ENCODE measurements around the gene DFFB.

The DFFB gene

DNA sequence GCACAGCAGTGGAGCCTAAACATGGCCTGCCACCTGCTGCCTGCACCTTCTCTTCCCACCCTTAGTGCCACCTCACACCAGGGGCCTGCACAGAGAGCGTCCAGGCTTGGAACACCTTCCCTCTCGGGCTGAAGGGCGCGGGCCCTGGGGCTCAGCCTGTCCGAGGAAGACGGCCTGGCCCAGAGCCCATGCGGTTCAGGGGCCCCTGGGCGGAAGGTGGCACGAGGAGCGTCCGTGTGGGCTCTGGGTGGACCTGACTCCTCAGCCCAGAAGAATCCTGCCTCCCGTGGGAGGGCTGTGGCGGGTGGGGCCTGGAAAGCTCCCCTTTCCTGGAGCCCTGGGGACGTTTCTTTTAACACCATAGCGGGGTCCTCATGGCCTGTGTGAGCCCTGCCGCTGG lies 19.4 kb downstream of the DFFB start:
- FAIRE-seq, result no peak

GRCh38 chr1:3879099-3879498 lies 21.8 kb downstream of the DFFB start:
- FAIRE-seq, result no peak

DNA sequence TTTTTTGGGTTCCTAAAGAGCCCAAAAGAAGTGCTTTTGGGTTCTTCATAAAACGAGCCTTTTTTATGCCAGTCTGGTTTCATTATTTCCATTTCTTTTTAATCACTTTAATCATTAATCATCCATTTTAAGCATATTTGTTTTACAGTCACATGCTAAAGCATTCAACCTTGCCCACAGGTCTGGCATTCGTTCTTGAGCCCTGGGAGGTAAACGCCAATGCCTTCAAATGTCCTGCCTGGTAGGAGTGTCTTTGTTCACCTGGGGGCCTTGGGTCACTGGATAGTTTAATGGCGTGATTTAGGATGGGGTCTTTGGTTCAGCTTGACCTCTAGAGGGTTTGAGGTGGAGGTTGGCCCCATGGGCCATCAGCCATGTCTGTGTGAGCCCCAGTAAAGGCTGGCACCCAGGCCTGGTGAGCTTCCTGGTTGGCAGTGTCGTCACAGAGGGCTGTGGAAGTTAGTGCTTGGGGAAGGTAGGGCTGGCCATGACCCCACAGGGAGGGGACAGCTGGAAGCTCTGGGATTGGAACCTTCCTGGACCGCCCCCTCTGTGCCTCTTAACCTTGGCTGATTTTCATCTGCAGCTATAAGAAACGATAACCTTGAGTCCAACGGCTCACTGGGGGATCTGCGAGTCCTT lies 22.6 kb downstream of the DFFB start:
- FAIRE-seq, result no peak

- FAIRE-seq, result no peak
Measured at GRCh38 chr1:3880429-3881192, 23.3 kb downstream of the DFFB start.

DNA sequence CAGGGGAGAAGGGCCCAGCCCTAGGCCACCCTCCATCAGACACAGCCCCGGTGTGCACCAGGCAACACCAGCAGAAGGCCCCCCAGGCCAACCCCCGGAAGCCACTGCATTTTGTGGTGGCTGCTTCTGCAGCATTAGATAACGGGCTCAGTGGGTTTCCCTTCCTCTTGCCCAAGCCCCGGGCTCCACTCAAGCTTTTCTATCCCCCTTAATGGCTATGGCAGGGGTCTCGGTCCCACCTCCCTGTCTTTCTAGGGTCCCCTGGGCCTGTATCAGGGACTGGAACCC lies 23.9 kb downstream of the DFFB start:
- FAIRE-seq, result no peak

GRCh38 chr1:3883194-3883925 lies 26.1 kb downstream of the DFFB start:
- no peak for FAIRE-seq

DNA sequence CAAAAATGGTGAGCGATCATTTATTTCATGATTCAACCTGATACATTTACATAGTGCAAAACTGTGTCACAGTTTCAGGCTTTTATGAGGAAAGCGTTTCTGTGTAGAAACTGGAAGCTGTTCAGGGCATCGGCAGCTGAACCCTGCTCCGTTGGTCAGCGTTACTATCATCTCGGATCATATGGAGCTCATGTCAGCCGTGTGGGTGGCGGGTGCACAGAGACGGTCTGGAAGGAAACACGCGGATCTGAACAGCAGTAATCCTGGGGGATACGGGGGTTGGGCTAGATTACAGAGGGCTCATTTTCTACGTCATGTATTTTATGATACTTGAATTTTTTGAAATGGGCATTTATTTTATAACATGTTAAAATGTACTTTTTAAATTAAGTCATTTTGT lies 27.7 kb downstream of the DFFB start:
- FAIRE-seq, result no peak

GRCh38 chr1:3885611-3886010 lies 28.3 kb downstream of the DFFB start:
- FAIRE-seq, result no peak

GRCh38 chr1:3886106-3886670 lies 28.9 kb downstream of the DFFB start:
- FAIRE-seq, result no peak

- no peak for FAIRE-seq
Measured at GRCh38 chr1:3886691-3887090, 29.4 kb downstream of the DFFB start.

DNA sequence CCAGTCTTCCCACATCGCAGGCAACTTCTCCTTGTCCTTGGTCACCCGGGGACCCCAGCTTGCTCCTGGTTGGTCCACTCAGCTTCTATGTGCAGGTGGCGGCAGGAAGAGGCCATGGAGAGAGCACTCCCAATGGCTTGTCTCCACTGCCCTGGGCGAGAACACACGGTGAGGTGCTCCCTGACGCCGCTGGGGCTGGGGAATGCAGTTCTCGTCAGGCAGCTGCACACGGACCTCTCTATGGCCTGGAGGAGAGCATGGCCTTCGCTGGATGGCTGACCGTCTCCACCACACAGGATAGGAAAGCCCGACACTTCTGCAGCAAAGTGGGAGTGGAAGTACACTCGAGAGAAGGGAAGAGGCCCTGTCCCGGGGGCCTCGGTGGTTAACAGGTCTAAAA lies 31.0 kb downstream of the DFFB start:
- no peak for FAIRE-seq

GRCh38 chr1:3889936-3890335 lies 32.7 kb downstream of the DFFB start:
- no peak for FAIRE-seq

- no peak for FAIRE-seq
Measured at GRCh38 chr1:3890389-3891328, 33.4 kb downstream of the DFFB start.

GRCh38 chr1:3891329-3891865 lies 34.1 kb downstream of the DFFB start:
- FAIRE-seq, result no peak

- no peak for FAIRE-seq
Measured at GRCh38 chr1:3892748-3893147, 35.5 kb downstream of the DFFB start.

- FAIRE-seq, result no peak
Measured at GRCh38 chr1:3893190-3893589, 35.9 kb downstream of the DFFB start.

DNA sequence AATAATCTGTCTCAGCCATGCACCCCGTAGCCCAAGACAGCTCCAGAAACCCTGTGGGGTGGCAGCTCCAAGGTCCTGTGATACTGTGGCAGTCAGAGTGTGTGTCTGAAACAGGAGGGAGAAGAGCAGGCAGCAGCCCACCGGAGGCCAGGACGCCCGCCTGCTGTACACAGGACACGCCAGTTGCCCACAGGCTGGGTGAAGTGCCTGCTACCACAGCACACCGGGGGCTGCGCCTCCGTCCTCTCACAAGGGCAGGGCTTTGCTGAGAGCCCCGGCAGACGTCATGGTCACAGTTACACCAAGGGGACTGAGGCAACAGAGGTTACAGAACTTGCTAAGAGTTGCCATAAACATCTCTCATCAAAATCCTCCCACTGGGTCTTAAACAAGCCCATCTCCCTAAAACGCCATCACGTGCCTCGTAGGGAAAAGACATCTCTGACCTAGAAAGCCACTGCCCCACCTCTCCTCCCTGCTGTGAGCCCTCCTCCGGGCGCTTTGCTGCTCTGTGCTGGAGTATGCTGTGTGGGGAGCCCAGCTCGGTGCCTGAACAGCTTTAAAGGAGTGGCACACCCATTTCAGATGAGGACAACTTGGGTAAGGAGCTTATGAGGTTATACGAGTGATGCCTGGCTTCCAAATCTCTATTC lies 37.5 kb downstream of the DFFB start:
- no peak for FAIRE-seq

DNA sequence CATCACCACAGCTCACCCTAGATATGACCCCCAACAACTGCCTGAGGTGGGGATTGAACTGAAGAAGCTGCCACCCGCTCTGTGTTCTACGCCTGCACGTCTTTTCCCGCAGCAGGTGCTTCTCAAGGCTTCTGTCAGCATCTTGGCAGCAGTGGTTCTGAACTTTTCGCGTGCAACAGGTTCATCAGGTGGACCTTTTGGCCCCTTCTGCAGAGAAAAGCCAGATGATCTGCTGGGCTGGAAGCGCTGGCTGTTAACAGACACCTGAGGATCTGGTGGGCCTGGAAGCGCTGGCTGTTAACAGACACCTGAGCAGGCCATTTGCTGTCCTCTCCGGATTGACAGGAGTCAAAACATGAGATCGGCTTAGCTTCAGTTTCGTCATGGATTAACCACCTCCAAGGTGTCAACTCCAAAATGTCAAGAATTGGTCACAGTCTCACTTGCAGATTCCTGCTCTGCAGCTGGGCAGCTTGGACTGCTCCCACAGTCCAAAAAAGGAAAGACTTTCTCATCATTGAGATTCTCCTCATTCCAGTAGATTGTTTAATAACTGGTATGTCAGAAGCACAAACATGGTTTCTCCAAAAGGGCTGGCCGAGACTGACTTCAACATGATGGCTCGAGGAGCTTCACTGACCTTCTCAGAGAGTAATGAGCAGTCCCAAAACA lies 38.1 kb downstream of the DFFB start:
- no peak for FAIRE-seq

GRCh38 chr1:3895951-3896325 lies 38.7 kb downstream of the DFFB start:
- FAIRE-seq, result no peak

- FAIRE-seq, result no peak
Measured at GRCh38 chr1:3896396-3897000, 39.2 kb downstream of the DFFB start.

DNA sequence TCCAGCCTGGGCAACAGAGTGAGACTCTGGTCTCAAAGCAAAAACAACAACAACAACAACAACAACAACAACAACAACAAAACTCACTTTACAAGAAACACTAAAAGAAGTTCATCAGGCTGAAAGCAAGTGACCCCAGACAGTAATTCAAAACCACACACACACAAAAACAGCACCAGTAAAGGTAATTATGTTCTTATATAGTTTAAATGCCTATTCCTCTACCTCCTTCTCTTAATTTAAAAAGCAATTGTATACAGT lies 41.1 kb downstream of the DFFB start:
- FAIRE-seq, result no peak

All from islet of Langerhans (tissue), 1 donor.